Measurements from ENCODE around the gene CSMD2. TPM values are rescaled to one million over a fixed set of nuclear protein-coding genes. Genes with fewer than 3 reads are reported as not detected.

The CSMD2 gene
- total and polyA plus RNA-seq, 7 donors: under 0.01 to 0.83 (median 0.16) TPM

DNA sequence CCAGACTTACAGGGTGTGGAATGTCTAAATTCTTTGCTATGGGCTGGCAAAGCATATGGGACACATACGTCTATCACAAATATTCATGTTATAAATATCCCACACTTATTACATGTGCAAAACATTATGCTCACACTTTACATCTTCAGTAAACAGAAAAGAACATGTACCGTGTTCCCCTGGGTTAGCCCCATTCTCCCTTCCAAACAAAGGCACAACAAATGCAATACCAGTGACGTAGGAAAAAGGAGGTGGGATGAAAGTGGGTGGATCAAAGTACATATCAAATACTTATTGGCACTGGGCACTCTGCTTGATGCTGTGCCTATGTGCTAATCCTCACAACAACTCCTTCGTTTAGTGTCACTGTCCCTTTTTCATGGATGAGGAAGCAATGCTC is 521.8 kb downstream of the CSMD2 start:
- H3K4me3 ChIP-seq: no peak overlapping the region
- H3K27ac ChIP-seq: no peak overlapping the region
- DNase-seq: no peak
- TF ChIP-seq POLR2AphosphoS5 (IDR thresholded peaks at IDR 0.05) (no peak), POLR2A (IDR thresholded peaks at IDR 0.05) (no peak), EP300 (IDR thresholded peaks at IDR 0.05) (no peak)
- TF ChIP-seq, protein P1, sequence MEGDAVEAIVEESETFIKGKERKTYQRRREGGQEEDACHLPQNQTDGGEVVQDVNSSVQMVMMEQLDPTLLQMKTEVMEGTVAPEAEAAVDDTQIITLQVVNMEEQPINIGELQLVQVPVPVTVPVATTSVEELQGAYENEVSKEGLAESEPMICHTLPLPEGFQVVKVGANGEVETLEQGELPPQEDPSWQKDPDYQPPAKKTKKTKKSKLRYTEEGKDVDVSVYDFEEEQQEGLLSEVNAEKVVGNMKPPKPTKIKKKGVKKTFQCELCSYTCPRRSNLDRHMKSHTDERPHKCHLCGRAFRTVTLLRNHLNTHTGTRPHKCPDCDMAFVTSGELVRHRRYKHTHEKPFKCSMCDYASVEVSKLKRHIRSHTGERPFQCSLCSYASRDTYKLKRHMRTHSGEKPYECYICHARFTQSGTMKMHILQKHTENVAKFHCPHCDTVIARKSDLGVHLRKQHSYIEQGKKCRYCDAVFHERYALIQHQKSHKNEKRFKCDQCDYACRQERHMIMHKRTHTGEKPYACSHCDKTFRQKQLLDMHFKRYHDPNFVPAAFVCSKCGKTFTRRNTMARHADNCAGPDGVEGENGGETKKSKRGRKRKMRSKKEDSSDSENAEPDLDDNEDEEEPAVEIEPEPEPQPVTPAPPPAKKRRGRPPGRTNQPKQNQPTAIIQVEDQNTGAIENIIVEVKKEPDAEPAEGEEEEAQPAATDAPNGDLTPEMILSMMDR (IDR thresholded peaks at IDR 0.05): no peak
- peaks cover 0 to 14% (median 0%) of the 10 kb centered on the region in 3 donors for H3K27me3 ChIP-seq
- H3K4me1 ChIP-seq: no peaks in the 10 kb centered on the region
- WGBS, 2 donors: 53 to 66% methylated on average over 4 of the region's 4 CpGs
- H3K36me3 ChIP-seq: no peaks in the 10 kb centered on the region
- intact Hi-C loops (cut with DNase I): no loop called here
- H3K9me3 ChIP-seq: peaks cover 0 to 1% (median 0%) of the 10 kb centered on the region in 4 donors

DNA sequence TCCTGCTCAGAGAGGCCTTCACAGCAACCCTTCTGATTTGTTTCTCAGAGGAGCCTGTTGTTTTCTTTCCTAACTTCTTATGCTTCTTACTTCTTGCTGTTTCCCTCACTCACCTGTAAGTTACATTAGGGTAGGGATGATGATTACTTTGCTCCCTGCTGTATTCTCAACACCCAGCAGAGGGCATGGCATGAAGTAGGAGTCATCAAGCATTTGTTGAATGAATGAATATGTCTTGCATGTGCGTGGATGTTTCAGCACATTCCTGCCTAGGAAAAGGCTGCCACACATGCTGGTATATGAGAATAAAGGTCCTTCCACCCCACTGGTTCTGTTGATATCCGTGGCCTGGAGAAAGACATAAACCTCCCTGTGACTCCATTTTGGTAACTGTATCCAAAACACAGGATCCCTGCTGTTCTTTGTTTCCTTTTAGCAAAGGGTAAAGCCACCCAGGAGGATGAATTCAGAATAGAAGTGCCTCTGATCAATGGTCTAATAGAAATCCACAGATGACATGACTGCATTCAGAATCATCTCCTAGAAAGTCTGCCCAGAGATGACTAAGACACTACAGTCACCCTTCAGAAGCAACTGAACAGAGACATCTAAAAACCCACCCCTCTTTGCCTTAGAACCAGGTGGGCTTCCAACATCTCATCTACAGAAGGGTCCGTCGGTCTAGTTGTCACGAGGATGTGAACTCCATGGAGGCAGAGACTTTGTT is 523.8 kb downstream of the CSMD2 start:
- no peak for TF ChIP-seq POLR2A (IDR thresholded peaks at IDR 0.05)
- TF ChIP-seq, protein P1 (IDR thresholded peaks at IDR 0.05): no peak
- no peak for TF ChIP-seq POLR2AphosphoS5 (IDR thresholded peaks at IDR 0.05)
- no peak for TF ChIP-seq EP300 (IDR thresholded peaks at IDR 0.05)
- intact Hi-C loops (cut with DNase I): no loop called here
- Histone ChIP-seq H3K27me3 (peaks cover 0 to 14% (median 0%) of the 10 kb centered on the region in 3 donors), H3K36me3 (no peaks in the 10 kb centered on the region), H3K4me3 (no peak overlapping the region), H3K27ac (no peak overlapping the region), H3K4me1 (no peaks in the 10 kb centered on the region), H3K9me3 (no peaks in the 10 kb centered on the region)
- no peak for DNase-seq
- WGBS, 2 donors: 62 to 73% methylated on average over 5 of the region's 5 CpGs

DNA sequence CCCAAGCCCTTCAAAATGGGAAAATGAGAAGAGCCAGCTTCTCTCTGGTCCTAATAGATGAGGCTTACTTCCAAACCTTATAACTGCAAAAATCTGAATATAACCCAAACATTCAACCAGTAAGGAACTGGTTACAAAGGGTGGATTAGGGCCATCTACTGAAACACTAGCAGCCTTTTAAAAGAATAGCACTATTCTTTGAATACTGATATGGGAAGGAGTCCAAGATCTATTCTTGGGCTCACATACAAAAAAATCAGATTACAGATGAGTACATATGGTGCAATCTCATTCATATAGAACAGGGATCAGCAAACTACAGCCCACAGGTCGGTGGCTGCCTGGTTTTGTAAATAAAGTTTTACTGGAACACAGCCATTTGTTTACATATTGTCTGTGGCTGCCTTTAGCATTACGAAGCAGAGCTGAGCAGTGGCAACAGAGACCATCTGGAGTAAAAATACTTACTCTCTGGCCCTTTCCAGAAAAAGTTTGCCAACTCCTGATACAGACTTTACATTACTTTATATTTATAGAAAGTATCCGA is 524.8 kb downstream of the CSMD2 start:
- WGBS, 2 donors: 32 to 55% methylated on average over 3 of the region's 3 CpGs
- Histone ChIP-seq H3K27ac (no peak overlapping the region), H3K36me3 (no peaks in the 10 kb centered on the region), H3K27me3 (peaks cover 0 to 17% (median 0%) of the 10 kb centered on the region in 3 donors), H3K4me1 (no peaks in the 10 kb centered on the region), H3K9me3 (no peaks in the 10 kb centered on the region), H3K4me3 (no peak overlapping the region)
- TF ChIP-seq, protein P1 (IDR thresholded peaks at IDR 0.05): no peak
- DNase-seq: no peak
- intact Hi-C loops (cut with DNase I): no loop called here

DNA sequence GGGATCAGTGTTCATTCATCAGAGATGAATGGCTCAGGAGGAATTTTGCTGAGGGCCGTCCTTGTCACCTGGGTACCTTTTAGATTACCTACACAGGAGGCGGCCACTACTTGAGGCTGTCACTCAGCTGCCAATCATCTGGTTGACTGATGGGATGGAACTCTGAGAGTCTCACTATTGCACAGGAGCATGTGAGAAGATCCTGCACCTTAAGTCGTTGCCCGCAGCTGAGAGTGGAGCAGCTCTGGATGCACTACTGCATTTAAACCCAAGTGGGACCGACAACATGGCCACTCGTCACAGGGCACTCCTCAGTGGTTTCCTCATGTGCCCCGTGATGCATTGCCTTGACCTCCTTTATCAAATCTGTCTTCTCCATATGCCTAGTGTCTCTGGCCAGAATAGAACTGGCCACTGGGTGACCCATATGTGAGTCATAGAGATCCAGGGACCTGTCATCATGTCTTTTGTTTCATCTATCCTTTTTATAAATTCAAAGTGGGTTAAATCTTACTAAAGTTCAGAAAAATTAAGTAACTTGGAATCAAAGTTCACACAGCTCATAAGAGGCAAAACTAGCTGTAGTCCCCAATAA is 527.1 kb downstream of the CSMD2 start:
- Histone ChIP-seq H3K4me3 (no peak overlapping the region), H3K9me3 (no peaks in the 10 kb centered on the region), H3K4me1 (peaks cover 0 to 3% (median 0%) of the 10 kb centered on the region in 4 donors), H3K36me3 (no peaks in the 10 kb centered on the region), H3K27ac (no peak overlapping the region), H3K27me3 (peaks cover 0 to 12% (median 0%) of the 10 kb centered on the region in 3 donors)
- intact Hi-C loops (cut with DNase I): loop anchor here (10.0 kb wide), 1 partner anchor 967 kb away; no protein-coding TSS in a partner anchor
- TF ChIP-seq, protein P1 (IDR thresholded peaks at IDR 0.05): no peak
- TF ChIP-seq POLR2A (IDR thresholded peaks at IDR 0.05): no peak
- no peak for TF ChIP-seq POLR2AphosphoS5 (IDR thresholded peaks at IDR 0.05)
- no peak for TF ChIP-seq EP300 (IDR thresholded peaks at IDR 0.05)
- 88 to 93% methylated on average over 7 of the region's 7 CpGs for WGBS, 2 donors
- no peak for DNase-seq

Data from sigmoid colon (tissue), 7 donors.